Smooth muscle cell (in vitro differentiated cells): ENCODE results near the gene CCDC137. TPM values are rescaled to one million over a fixed set of nuclear protein-coding genes. Genes with fewer than 3 reads are reported as not detected.

ENCODE experiments used
- DNase-seq: peaks from one replicate; lab custom pipeline; 2025; ENCODE audit not compliant: unreplicated experiment; lab: John Stamatoyannopoulos, UW
- H2AFZ ChIP-seq: fragments of 200-600 bp; sonication (generic); 2 replicates; pipeline ENCODE4 v1.6.0; 2016; ENCODE audit warnings: antibody characterized with exemption, low read depth, mild to moderate bottlenecking
- H3F3A ChIP-seq: fragments of 200-600 bp; sonication (generic); 2 replicates; pipeline ENCODE4 v1.6.0; 2017; ENCODE audit warnings: antibody characterized with exemption, low read depth
- H3K27ac ChIP-seq: fragments of 200-600 bp; sonication (generic); 2 replicates; pipeline ENCODE4 v1.5.1; 2016; ENCODE audit warnings: low read depth, mild to moderate bottlenecking
- H3K27me3 ChIP-seq: fragments of 200-600 bp; sonication (generic); 2 replicates; pipeline ENCODE4 v1.6.1; 2016; ENCODE audit warnings: low read depth, mild to moderate bottlenecking
- H3K36me3 ChIP-seq: fragments of 200-600 bp; sonication (generic); 2 replicates; pipeline ENCODE4 v1.5.1; 2016; ENCODE audit warnings: low read depth
- H3K4me1 ChIP-seq: fragments of 200-600 bp; sonication (generic); 2 replicates; pipeline ENCODE4 v1.5.1; 2016; ENCODE audit warnings: low read depth
- H3K4me2 ChIP-seq: fragments of 200-600 bp; sonication (generic); 2 replicates; pipeline ENCODE4 v1.6.0; 2016; ENCODE audit warnings: mild to moderate bottlenecking
- H3K4me3 ChIP-seq: fragments of 200-600 bp; sonication (generic); 2 replicates; pipeline ENCODE4 v1.5.1; 2016; ENCODE audit warnings: mild to moderate bottlenecking
- H3K79me2 ChIP-seq: fragments of 200-600 bp; sonication (generic); 2 replicates; pipeline ENCODE4 v1.6.0; 2016; ENCODE audit warnings: low read depth, mild to moderate bottlenecking
- H3K9ac ChIP-seq: fragments of 200-600 bp; sonication (generic); 2 replicates; pipeline ENCODE4 v1.6.0; 2016; ENCODE audit warnings: low read depth
- H3K9me3 ChIP-seq: fragments of 200-600 bp; sonication (generic); replicated peaks from 2 replicates; pipeline ENCODE4 v1.5.1; 2016; ENCODE audit warnings: low read depth
- H4K20me1 ChIP-seq: fragments of 200-600 bp; sonication (generic); 2 replicates; pipeline ENCODE4 v1.6.0; 2016; ENCODE audit warnings: low read depth
- CTCF ChIP-seq: fragments of 200-600 bp; sonication (generic); IDR thresholded peaks from 2 replicates; pipeline ENCODE4 v1.5.1; 2017; ENCODE audit warnings: borderline replicate concordance, mild to moderate bottlenecking, antibody characterized with exemption; ENCODE audit not compliant: insufficient read depth, poor library complexity, severe bottlenecking
- WGBS: methylation state at CpG from one replicate; pipeline ENCODE4 v1.1.7; 2016; ENCODE audit warnings: low lambda C conversion rate; 5-methylcytosine and 5-hydroxymethylcytosine counted together
- polyA plus RNA-seq: library from polyadenylated mRNA; unstranded; fragments of >200 nt; fragmentation: Nextera tagmentation; extraction: Ambion mirVana; gene quantifications from 2 replicates; pipeline ENCODE4 v1.2.1, GENCODE V29; 2016
- total RNA-seq: library from RNA; depleted of rRNA; stranded (reverse); fragments of >200 nt; gene quantifications from 2 replicates; pipeline ENCODE4 v1.2.3, GENCODE V29; 2014

The CCDC137 gene
- total and polyA plus RNA-seq, 2 experiments from 2014 or later, result 5.0 to 24.6 TPM

- Histone ChIP-seq H3K27me3 (peaks cover 20% of the 10 kb centered on the region), H3K36me3 (no peaks in the 10 kb centered on the region), H3K79me2 (no peaks in the 10 kb centered on the region), H2AFZ (no peak overlapping the region), H4K20me1 (no peaks in the 10 kb centered on the region), H3K4me1 (peaks cover 3% of the 10 kb centered on the region), H3K9ac (no peak overlapping the region), H3F3A (no peaks in the 10 kb centered on the region), H3K4me3 (no peak overlapping the region), H3K27ac (no peak overlapping the region), H3K9me3 (no peaks in the 10 kb centered on the region), H3K4me2 (no peak overlapping the region)
- no peak for DNase-seq
- TF ChIP-seq CTCF, result no peak
- WGBS, result 99% methylated on average over 14 of the region's 14 CpGs
Measured at GRCh38 chr17:81648707-81649085, 17.8 kb upstream of the CCDC137 start.

- WGBS, result 94% methylated on average over 9 of the region's 9 CpGs
- Histone ChIP-seq H3K9ac (no peak overlapping the region), H4K20me1 (no peaks in the 10 kb centered on the region), H3K36me3 (no peaks in the 10 kb centered on the region), H2AFZ (no peak overlapping the region), H3K4me3 (no peak overlapping the region), H3K27ac (no peak overlapping the region), H3K4me2 (no peak overlapping the region), H3K4me1 (peaks cover 3% of the 10 kb centered on the region), H3F3A (no peaks in the 10 kb centered on the region), H3K79me2 (no peaks in the 10 kb centered on the region), H3K27me3 (peaks cover 20% of the 10 kb centered on the region), H3K9me3 (no peaks in the 10 kb centered on the region)
- no peak for TF ChIP-seq CTCF
- DNase-seq, result no peak
Measured at GRCh38 chr17:81650951-81651350, 15.6 kb upstream of the CCDC137 start.

GRCh38 chr17:81651692-81652091 is 14.8 kb upstream of the CCDC137 start:
- H3K9ac ChIP-seq, result no peak overlapping the region
- H3F3A ChIP-seq, result no peaks in the 10 kb centered on the region
- 91% methylated on average over 10 of the region's 10 CpGs for WGBS
- TF ChIP-seq CTCF, result no peak
- H4K20me1 ChIP-seq, result no peaks in the 10 kb centered on the region
- no peaks in the 10 kb centered on the region for H3K79me2 ChIP-seq
- H3K4me3 ChIP-seq, result no peak overlapping the region
- no peak overlapping the region for H2AFZ ChIP-seq
- DNase-seq, result no peak
- no peak overlapping the region for H3K27ac ChIP-seq
- H3K27me3 ChIP-seq, result peaks cover 20% of the 10 kb centered on the region
- H3K4me1 ChIP-seq, result peaks cover 3% of the 10 kb centered on the region
- H3K36me3 ChIP-seq, result no peaks in the 10 kb centered on the region
- H3K9me3 ChIP-seq, result no peaks in the 10 kb centered on the region
- H3K4me2 ChIP-seq, result no peak overlapping the region
